ENCODE data around the gene QSOX1.
A peak's percentile ranks its signal among the peaks of the same experiment; 100 is the strongest.

GRCh38 chr1:180235502-180236239 is 81.0 kb downstream of the QSOX1 start:
- no peak for TF ChIP-seq CTCF (IDR thresholded peaks at IDR 0.05; ENCODE audit: insufficient read depth, low read depth, low read length)
- peak; percentile 82 for TF ChIP-seq EZH2 (IDR thresholded peaks at IDR 0.05; ENCODE audit: insufficient read depth, low read length)

Data from astrocyte (in vitro differentiated cells and primary cell).